Stimulated activated naive B cell treated with anti-CD40 and anti-IgM and Interleukin-4, amounts not matched to agents 10 μg/mL and 1 μg/mL and 100 μg/mL, for 72 hours (primary cell): ENCODE measurements around the gene FYB1.

ENCODE experiments used
- ATAC-seq, 2 donors: fragments of 150-1000 bp; cut with Tn5 transposase; replicated peaks; 2 replicates each; pipeline ENCODE4 v1.10.0; 2021; ENCODE audit warnings: moderate library complexity in 1 of 2
- DNase-seq: peaks from one replicate; pipeline ENCODE4 v3.0.0; 2021
- H3K27ac Mint-ChIP-seq: one replicate; pipeline ENCODE4 v1.8.0; 2022; ENCODE audit warnings: mild to moderate bottlenecking, mixed read lengths
- H3K27me3 Mint-ChIP-seq, 2 donors: one replicate each; pipeline ENCODE4 v1.8.0; 2022; ENCODE audit warnings: mixed read lengths in 2 of 2
- H3K36me3 Mint-ChIP-seq, 2 donors: one replicate each; pipeline ENCODE4 v1.8.0; 2022; ENCODE audit warnings: mixed read lengths in 2 of 2, mild to moderate bottlenecking in 1 of 2
- H3K4me1 Mint-ChIP-seq, 2 donors: one replicate each; pipeline ENCODE4 v1.8.0; 2022; ENCODE audit warnings: mixed read lengths in 2 of 2, mild to moderate bottlenecking in 1 of 2
- H3K4me3 Mint-ChIP-seq, 2 donors: one replicate each; pipeline ENCODE4 v1.8.0; 2022; ENCODE audit warnings: mild to moderate bottlenecking in 2 of 2, mixed read lengths in 2 of 2, moderate library complexity in 1 of 2
- H3K9me3 Mint-ChIP-seq, 2 donors: one replicate each; pipeline ENCODE4 v1.8.0; 2022; ENCODE audit warnings: mixed read lengths in 2 of 2, mild to moderate bottlenecking in 1 of 2

Gene FYB1

DNA sequence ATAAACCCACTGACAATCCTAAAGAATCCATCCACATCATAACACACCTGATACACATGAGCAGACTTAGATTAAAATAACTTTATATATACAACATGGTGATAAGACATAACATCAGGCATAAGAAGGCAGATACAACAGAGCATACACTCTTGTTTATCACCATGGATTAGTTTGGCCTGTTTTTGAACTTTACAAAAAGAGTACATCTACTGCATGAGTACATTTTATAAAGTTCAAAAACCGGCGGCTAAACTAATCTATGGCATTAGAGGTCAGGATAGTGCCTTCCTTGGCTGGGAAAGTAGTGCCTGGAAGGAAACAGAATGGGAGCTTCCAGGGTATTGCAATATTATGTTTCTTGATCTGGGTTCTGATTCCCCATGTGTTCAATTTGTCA is 160.3 kb downstream of the FYB1 start:
- H3K36me3 Mint-ChIP-seq = peaks cover 4% of the 10 kb centered on the region in 2 donors
- no peak overlapping the region for H3K4me3 Mint-ChIP-seq
- no peaks in the 10 kb centered on the region for H3K27me3 Mint-ChIP-seq
- no peaks in the 10 kb centered on the region for H3K9me3 Mint-ChIP-seq
- DNase-seq = no peak
- peaks cover 24 to 56% of the 10 kb centered on the region in 2 donors for H3K4me1 Mint-ChIP-seq
- ATAC-seq = no peak
- no peak overlapping the region for H3K27ac Mint-ChIP-seq

DNA sequence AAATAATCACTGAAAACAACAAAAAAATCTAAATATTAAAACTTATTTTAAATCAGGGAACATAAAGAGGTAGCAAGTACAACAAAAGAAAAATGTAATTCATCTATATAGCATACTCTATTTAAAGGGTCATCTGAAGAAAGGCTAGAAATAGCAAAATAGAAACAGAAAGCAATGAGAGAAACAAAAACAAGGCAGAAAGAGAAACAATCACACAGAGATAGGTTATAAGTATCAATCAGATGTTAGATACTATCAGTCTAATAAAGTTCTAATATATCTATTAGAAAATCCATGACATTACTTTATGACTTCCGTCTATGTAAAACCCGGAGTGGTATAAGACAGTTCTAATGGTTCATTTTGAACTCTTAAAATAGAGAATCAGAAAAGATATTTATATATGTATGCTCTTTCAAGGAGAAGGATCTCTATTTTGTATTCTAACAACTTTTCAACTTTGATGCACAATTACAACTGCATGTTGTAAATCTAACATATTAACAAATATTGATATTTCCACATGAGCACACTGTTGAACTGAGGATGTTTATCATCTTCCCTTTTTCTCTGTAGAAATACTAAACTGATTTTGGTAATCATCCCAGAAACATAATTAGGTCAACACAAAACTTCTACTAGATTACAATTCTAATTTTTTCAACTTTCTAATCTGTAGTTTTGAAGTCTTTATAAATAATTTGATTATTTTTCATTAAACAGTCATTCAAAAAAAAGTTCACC is 161.0 kb downstream of the FYB1 start:
- no peaks in the 10 kb centered on the region for H3K9me3 Mint-ChIP-seq
- no peak overlapping the region for H3K27ac Mint-ChIP-seq
- peaks cover 23 to 52% of the 10 kb centered on the region in 2 donors for H3K4me1 Mint-ChIP-seq
- no peaks in the 10 kb centered on the region for H3K27me3 Mint-ChIP-seq
- DNase-seq = no peak
- ATAC-seq = peak in 1 of 2 donors; percentile 42
- peaks cover 4% of the 10 kb centered on the region in 2 donors for H3K36me3 Mint-ChIP-seq
- H3K4me3 Mint-ChIP-seq = peak overlapping the region; percentile 0 to 2

GRCh38 chr5:39057734-39058133 is 161.6 kb downstream of the FYB1 start:
- Mint-ChIP-seq H3K27me3 (no peaks in the 10 kb centered on the region), H3K4me1 (peaks cover 20 to 46% of the 10 kb centered on the region in 2 donors), H3K27ac (no peak overlapping the region), H3K36me3 (peaks cover 4% of the 10 kb centered on the region in 2 donors), H3K9me3 (no peaks in the 10 kb centered on the region), H3K4me3 (peak overlapping the region; percentile 0 to 2)
- ATAC-seq (no peak), DNase-seq (no peak)

DNA sequence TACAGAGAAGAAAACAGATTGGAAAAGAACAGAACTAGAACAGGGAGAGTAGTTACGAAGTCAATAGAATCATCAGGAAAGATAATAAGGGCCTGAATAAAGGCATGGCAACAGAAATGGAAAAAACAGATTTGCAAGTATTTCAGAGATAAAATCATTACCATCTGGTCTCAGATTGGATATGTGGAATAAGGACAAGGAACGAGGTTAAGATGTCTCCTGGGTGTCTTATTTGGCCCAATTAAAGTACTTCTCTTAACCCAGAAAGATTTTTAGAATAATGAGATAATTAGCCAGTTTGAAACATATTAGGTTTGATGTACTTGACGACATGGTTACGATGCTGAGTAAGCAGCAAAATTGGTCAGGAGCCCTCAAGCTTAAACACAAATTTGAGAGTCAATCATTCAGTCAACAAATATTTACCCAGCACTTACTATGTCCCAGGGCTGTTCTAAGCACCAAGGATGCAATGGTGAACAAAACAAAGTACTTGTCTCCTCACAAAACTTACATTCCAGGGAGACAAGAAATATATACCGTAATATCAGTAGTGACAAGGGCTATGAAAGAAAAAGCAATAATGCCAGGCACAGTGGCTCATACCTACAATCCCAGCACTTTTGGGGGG is 163.5 kb downstream of the FYB1 start:
- Mint-ChIP-seq H3K27me3 (no peaks in the 10 kb centered on the region), H3K4me3 (no peak overlapping the region), H3K4me1 (peaks cover 21 to 41% of the 10 kb centered on the region in 2 donors), H3K36me3 (peaks cover 4% of the 10 kb centered on the region in 2 donors), H3K27ac (no peak overlapping the region), H3K9me3 (no peaks in the 10 kb centered on the region)
- DNase-seq (no peak), ATAC-seq (no peak)
